ENCODE measurements around the gene RNF14.

DNA sequence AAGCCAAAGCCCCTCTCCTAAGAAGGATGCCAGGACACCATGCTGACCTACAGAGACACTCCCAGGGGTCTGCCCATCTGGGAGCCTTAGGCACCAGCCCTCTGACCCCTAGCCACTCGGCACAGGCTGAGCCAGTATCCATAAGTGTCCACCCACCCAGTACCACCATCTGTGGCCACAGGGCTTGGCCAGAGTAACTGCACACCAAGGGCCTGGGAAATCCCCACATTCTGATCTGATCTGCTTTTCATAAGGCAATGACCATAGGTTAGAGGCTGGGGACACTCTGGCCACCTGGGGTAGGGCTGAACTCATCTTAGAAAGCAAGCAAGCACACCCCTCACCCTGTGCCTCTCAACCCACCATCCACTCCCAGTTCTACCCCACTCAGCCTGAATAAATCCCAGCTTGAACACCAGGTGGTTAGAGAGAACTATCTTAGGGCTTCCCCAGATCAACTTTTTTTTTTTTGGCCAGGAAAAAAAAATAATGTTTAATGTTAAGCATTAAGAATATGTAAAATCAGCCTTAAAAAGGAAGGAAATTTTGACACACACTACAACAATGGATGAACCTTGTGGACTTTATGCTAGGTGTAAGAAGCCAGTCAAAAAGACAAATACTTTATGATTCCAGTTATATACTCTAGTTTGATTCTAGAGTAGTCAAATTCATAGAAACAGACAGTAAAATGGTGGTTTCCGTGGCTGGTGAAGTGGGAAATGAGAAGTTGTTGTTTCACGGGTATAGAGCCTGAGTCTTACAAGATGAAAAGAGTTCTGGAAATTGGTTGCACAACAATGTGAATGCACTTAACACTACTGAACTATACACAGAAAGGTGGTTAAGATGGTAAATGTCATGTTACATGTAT, 37.7 kb downstream of the RNF14 start:
- TF ChIP-seq POLR2AphosphoS5 (IDR thresholded peaks at IDR 0.05; ENCODE audit: insufficient read depth, low read depth, low read length): no peak
- TF ChIP-seq, protein P1, sequence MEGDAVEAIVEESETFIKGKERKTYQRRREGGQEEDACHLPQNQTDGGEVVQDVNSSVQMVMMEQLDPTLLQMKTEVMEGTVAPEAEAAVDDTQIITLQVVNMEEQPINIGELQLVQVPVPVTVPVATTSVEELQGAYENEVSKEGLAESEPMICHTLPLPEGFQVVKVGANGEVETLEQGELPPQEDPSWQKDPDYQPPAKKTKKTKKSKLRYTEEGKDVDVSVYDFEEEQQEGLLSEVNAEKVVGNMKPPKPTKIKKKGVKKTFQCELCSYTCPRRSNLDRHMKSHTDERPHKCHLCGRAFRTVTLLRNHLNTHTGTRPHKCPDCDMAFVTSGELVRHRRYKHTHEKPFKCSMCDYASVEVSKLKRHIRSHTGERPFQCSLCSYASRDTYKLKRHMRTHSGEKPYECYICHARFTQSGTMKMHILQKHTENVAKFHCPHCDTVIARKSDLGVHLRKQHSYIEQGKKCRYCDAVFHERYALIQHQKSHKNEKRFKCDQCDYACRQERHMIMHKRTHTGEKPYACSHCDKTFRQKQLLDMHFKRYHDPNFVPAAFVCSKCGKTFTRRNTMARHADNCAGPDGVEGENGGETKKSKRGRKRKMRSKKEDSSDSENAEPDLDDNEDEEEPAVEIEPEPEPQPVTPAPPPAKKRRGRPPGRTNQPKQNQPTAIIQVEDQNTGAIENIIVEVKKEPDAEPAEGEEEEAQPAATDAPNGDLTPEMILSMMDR (IDR thresholded peaks at IDR 0.05; ENCODE audit: extremely low read depth in 1 of 2, insufficient read depth in 1 of 2, low read depth in 1 of 2, low read length in 2 of 2): no peak

Measured in endothelial cell of umbilical vein (primary cell).